Endodermal cell (in vitro differentiated cells): ENCODE data around the gene SLC30A2. TPM values are rescaled to one million over a fixed set of nuclear protein-coding genes. Genes with fewer than 3 reads are reported as not detected.

ENCODE experiments used
- DNase-seq: peaks from one replicate; pipeline ENCODE4 v3.0.0-alpha.2; 2017
- H3K27ac ChIP-seq: 2 replicates; pipeline ENCODE4 v1.5.1; 2013; ENCODE audit warnings: mild to moderate bottlenecking, low read depth, low read length, moderate library complexity
- H3K27me3 ChIP-seq: 2 replicates; pipeline ENCODE4 v1.6.1; 2013; ENCODE audit warnings: mild to moderate bottlenecking, low read length, moderate library complexity; ENCODE audit not compliant: insufficient read depth, control insufficient read depth, poor library complexity, severe bottlenecking
- H3K36me3 ChIP-seq: 2 replicates; pipeline ENCODE4 v1.7.0; 2013; ENCODE audit warnings: mild to moderate bottlenecking, low read length, moderate library complexity; ENCODE audit not compliant: control insufficient read depth, insufficient read depth
- H3K4me1 ChIP-seq: one replicate; pipeline ENCODE4 v1.7.0; 2013; ENCODE audit warnings: low read length; ENCODE audit not compliant: control insufficient read depth, insufficient read depth
- H3K4me3 ChIP-seq: 2 replicates; pipeline ENCODE4 v1.5.1; 2013; ENCODE audit warnings: mild to moderate bottlenecking, low read length, moderate library complexity
- H3K9ac ChIP-seq: 2 replicates; pipeline ENCODE4 v1.6.1; 2013; ENCODE audit warnings: mild to moderate bottlenecking, low read length, moderate library complexity; ENCODE audit not compliant: poor library complexity, severe bottlenecking; ENCODE audit errors: extremely low read depth
- H3K9me3 ChIP-seq: 2 replicates; pipeline ENCODE4 v1.6.1; 2013; ENCODE audit warnings: mild to moderate bottlenecking, low read length, moderate library complexity; ENCODE audit not compliant: control insufficient read depth
- H3K27ac Mint-ChIP-seq: 2 replicates; pipeline ENCODE4 v1.8.0; 2020; ENCODE audit warnings: mixed read lengths
- H3K27me3 Mint-ChIP-seq: 2 replicates; pipeline ENCODE4 v1.8.0; 2021; ENCODE audit warnings: mild to moderate bottlenecking, mixed read lengths; ENCODE audit not compliant: insufficient read depth
- H3K36me3 Mint-ChIP-seq: 2 replicates; pipeline ENCODE4 v1.8.0; 2020; ENCODE audit warnings: low read depth, mixed read lengths
- H3K4me1 Mint-ChIP-seq: 2 replicates; pipeline ENCODE4 v1.8.0; 2020; ENCODE audit warnings: mixed read lengths
- H3K4me3 Mint-ChIP-seq: 2 replicates; pipeline ENCODE4 v1.8.0; 2020; ENCODE audit warnings: mild to moderate bottlenecking, moderate library complexity, mixed read lengths
- H3K9me3 Mint-ChIP-seq: 2 replicates; pipeline ENCODE4 v1.8.0; 2020; ENCODE audit warnings: mild to moderate bottlenecking, mixed read lengths
- CTCF ChIP-seq: fragments of 200-600 bp; sonication (generic); conservative IDR thresholded peaks from 2 replicates; pipeline ENCODE4 v1.5.0; 2021; ENCODE audit warnings: antibody characterized with exemption, mild to moderate bottlenecking
- WGBS, 2 experiments: methylation state at CpG; one replicate each; pipeline versions ENCODE4 v1.1.5 to v1.1.7; 2013; ENCODE audit warnings: missing lambda C conversion rate in 2 of 2, mixed read lengths in 1 of 2; ENCODE audit not compliant: insufficient coverage in 1 of 2, insufficient read length in 1 of 2; 5-methylcytosine and 5-hydroxymethylcytosine counted together
- total RNA-seq, 2 donors: library from RNA; stranded (reverse); fragmentation: NEBNext Ultra II Directional in 1 of 2; extraction: Animal tissue kit (Norgen Biotek cat#: 25700) in 1 of 2; gene quantifications; 2 replicates in 1 of 2; 3 replicates in 1 of 2; pipeline ENCODE4 v1.2.1, GENCODE V29; 2021

Gene SLC30A2
- total RNA-seq, 2 donors from 2014 or later: not detected

- H3K9me3 ChIP-seq: no peaks in the 10 kb centered on the region
- no peak overlapping the region for H3K4me3 Mint-ChIP-seq
- WGBS, 2 experiments: 56 to 75% methylated on average over 1 to 4 of the region's 4 CpGs
- no peaks in the 10 kb centered on the region for H3K27me3 ChIP-seq
- H3K4me3 ChIP-seq: no peak overlapping the region
- H3K4me1 ChIP-seq: peaks cover 5% of the 10 kb centered on the region
- TF ChIP-seq CTCF: no peak
- peak overlapping the region; percentile 53 for H3K27ac Mint-ChIP-seq
- no peaks in the 10 kb centered on the region for H3K36me3 ChIP-seq
- H3K27me3 Mint-ChIP-seq: no peaks in the 10 kb centered on the region
- no peak overlapping the region for H3K9ac ChIP-seq
- peak; percentile 76 for DNase-seq
- H3K27ac ChIP-seq: no peak overlapping the region
- no peaks in the 10 kb centered on the region for H3K36me3 Mint-ChIP-seq
- peaks cover 20% of the 10 kb centered on the region for H3K4me1 Mint-ChIP-seq
- no peaks in the 10 kb centered on the region for H3K9me3 Mint-ChIP-seq
These were observed 20.9 kb upstream of the SLC30A2 start for GRCh38 chr1:26066857-26067256.

DNA sequence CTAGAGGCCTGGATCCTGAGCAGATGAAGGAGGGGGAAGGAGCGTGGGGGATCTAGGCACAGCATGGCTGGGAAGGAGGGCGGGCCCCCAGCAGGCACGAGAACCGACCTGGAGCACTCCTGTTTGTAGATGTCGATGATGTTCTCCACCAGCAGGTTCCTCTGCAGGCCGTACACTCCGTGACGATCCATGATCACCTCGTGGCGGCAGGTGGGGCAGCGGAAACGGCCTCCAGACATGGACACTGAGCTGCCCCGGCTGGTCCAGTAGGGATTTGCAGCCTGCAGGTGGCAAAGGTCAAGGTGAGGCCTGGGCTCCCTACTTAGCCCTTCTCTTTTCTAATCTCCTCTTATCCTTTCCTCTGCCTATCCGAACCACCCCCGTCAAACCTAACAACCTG is 20.2 kb upstream of the SLC30A2 start:
- Histone ChIP-seq H3K36me3 (no peaks in the 10 kb centered on the region), H3K4me1 (peaks cover 5% of the 10 kb centered on the region), H3K4me3 (no peak overlapping the region), H3K9ac (no peak overlapping the region), H3K9me3 (no peaks in the 10 kb centered on the region), H3K27ac (no peak overlapping the region), H3K27me3 (no peaks in the 10 kb centered on the region)
- WGBS, 2 experiments: 90 to 92% methylated on average over 13 to 15 of the region's 15 CpGs
- Mint-ChIP-seq H3K4me1 (peaks cover 20% of the 10 kb centered on the region), H3K36me3 (no peaks in the 10 kb centered on the region), H3K27ac (no peak overlapping the region), H3K27me3 (no peaks in the 10 kb centered on the region), H3K9me3 (no peaks in the 10 kb centered on the region), H3K4me3 (no peak overlapping the region)
- DNase-seq: no peak
- no peak for TF ChIP-seq CTCF

DNA sequence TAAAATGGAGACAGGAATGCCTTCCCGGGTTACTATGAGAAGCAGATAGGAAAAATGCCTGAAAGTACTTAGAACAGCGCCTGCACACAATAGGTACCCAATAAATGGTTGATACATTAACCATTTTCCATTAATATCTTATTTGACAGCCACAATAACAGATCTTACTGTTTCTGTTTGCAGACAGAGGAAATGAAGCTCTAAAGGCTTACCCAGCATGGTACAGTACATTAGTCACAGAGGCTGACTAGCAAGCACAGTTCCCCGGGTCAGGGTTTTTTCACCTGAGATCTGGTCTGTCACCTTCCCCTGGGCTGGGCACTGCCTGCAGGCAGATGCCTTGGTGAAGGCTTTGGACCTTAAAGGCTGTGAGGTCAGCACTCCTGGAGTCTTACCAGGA is 18.6 kb upstream of the SLC30A2 start:
- no peak overlapping the region for H3K9ac ChIP-seq
- H3K4me1 Mint-ChIP-seq: peaks cover 25% of the 10 kb centered on the region
- no peak overlapping the region for H3K27ac Mint-ChIP-seq
- no peak overlapping the region for H3K27ac ChIP-seq
- no peaks in the 10 kb centered on the region for H3K9me3 Mint-ChIP-seq
- H3K9me3 ChIP-seq: no peaks in the 10 kb centered on the region
- WGBS, 2 experiments: 85 to 88% methylated on average over 2 to 3 of the region's 3 CpGs
- no peak for DNase-seq
- TF ChIP-seq CTCF: no peak
- no peaks in the 10 kb centered on the region for H3K27me3 ChIP-seq
- H3K4me3 ChIP-seq: no peak overlapping the region
- H3K36me3 ChIP-seq: no peaks in the 10 kb centered on the region
- H3K36me3 Mint-ChIP-seq: no peaks in the 10 kb centered on the region
- peaks cover 4% of the 10 kb centered on the region for H3K27me3 Mint-ChIP-seq
- no peak overlapping the region for H3K4me3 Mint-ChIP-seq
- peaks cover 5% of the 10 kb centered on the region for H3K4me1 ChIP-seq
